GM21723 (cell line): ENCODE results near the gene GLDN.
A peak's percentile ranks its signal among the peaks of the same experiment; 100 is the strongest.

ENCODE experiments used
- ATAC-seq: cut with Tn5 transposase; IDR thresholded peaks from one replicate; pipeline ENCODE4 v1.9.1; 2021; ENCODE audit warnings: mild to moderate bottlenecking, moderate library complexity; ENCODE audit not compliant: unreplicated experiment

The GLDN gene

DNA sequence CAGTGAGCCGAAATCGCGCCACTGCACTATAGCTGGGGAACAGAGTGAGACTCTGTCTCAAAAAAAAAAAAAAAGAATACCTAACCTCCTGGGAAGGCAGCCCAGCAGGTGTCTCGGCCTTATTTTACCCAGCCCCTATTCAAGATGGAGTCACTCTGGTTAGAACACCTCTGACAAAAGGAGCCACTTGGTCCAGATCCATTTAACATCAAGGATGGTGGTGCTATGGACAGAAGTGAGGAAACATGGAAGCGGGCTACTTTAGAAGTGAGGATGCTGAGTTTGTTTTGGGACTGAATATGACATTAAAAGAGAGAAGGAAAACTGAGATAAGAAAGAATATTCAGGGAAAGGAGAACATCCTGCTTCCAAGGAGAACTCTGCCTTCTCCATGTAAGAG, 14.7 kb downstream of the GLDN start:
- ATAC-seq = no peak

DNA sequence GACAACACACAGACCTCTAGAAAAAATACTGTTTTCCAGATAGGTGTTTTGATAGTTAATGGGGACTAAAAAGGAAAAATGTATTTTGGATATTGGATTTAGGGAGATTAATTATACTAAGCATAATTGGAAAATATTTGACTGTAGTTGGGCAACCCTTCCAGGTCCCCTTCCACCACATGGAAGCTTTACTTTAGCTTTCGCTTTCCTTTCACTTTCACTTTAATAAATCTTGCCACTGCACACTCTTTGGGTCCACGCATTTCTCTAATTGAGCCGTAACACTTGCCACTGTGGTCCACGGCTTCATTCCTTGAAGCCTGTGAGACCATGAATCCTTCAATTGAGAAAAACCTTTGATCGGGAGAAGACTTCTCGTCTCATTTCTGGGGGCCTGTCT, 15.5 kb downstream of the GLDN start:
- ATAC-seq = no peak

DNA sequence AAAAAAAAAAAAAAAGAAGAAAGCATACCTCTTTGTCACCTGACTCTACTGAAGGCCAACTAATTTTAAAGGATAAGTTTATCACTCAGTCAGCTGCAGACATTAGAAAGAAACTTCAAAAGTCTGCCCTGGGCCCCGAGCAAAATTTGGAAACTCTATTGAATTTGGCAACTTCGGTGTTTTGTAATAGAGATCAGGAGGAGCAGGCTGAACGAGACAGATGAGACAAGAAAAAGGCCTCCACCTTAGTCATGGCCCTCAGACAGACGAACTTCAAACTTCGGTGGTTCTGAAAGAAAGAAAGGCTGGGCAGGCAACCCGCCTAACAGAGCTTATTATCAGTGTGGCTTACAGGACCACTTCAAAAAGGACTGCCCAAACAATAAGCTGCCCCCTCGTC, 18.5 kb downstream of the GLDN start:
- ATAC-seq = no peak

DNA sequence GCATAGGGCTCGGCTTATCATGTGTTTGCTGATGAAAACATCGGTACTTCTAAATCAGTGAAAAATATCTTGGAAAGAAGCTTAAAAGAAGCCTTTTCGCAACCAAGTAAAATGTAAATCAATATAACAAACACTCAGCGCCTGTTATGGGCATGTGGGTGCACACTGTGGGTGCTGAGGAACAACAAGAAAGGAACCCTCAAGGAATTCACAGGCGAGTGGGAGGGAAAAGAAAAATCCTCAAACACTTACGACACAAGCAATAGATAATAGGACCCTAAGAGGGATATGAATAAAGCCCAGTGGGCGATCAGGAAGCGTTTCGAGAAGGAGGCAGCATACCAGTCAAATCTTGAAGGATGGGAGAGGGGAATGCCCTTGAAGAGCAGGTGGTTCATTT, 21.9 kb downstream of the GLDN start:
- ATAC-seq = no peak

DNA sequence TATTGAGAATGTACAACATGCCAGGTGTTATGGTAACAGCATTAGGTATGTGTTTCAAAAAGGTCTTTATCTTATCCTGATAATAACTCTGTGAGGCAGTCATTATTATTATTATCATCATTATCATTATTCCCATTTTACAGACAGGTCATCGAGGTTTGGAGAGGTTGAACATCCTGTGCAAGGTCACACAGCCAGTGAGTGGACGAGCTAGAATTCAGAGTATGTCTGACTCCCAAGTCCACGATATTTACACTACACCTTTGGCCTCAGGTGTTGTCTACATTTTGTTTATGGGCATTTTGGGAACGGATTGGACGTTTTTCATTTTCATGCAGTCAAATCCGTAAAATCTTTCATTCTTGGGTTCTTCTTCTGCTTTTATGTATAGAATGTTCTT, 24.0 kb downstream of the GLDN start:
- ATAC-seq = no peak

DNA sequence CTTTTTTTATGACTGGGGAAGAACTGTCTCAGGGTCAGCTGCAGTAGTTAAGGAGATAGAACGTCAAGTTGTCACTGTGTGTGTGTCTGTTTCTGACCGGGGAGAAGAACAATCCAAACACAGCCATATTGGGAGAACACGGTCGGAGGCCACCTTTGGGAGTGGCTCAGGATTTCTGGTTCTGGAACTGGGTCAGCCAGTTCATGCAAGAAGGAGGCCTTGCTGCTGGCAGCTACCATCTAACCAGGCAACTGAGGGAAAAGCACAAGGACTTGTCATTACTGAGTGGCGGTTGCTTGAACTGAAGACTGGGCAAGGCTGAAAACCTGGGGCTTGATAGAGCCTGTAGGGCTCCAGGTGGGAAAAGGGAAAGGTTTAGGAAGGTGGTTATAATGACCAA, 24.6 kb downstream of the GLDN start:
- no peak for ATAC-seq

DNA sequence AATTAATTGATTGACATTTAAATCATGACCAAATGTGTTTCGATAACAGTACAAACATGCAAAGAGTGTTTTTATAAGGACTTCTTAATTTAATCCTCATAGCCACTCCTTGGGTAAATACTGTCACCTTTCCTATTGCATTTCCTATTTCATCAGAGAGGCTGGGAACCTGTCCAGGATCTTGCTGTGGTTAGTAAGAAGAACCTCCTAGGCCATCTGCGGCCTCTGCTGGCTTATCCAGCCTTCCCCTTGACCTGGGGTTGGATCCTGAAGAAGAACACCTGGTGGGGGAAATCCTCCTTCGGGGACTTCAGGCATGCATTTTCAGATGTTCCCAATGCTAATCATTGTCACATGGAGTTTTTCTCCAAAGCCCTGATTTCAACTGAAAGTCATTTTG, 25.5 kb downstream of the GLDN start:
- ATAC-seq = no peak

DNA sequence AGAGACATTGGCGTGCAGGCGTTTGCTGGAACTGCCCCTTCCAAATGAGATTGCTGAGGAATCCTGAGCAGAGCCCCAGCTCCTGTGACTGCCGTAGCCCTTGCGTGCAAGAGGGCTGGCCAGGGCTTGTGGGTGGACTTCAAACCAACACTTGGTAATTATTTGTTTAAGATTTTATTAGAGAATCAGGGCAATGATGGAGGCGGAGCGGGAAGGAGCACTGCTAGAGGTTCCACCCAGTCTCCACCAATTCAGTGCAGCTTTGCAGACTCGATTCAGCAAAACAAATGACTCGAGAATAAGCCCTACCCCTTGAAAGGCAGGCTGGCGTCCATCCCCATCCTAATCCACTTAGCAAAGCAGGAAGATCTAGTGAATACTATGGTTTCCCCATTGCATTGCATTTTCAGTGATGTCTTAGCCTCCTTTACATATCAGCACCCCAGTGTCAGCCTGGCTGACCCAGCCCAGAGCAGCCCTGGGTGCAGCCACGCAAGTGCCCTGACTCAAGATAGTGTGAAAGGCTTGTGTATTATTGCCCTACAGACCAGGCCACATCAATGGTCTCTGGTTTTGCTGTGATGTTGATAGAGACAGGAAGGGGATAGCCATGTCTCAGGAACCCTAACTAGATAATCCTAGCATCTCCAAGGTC, 26.0 kb downstream of the GLDN start:
- no peak for ATAC-seq

DNA sequence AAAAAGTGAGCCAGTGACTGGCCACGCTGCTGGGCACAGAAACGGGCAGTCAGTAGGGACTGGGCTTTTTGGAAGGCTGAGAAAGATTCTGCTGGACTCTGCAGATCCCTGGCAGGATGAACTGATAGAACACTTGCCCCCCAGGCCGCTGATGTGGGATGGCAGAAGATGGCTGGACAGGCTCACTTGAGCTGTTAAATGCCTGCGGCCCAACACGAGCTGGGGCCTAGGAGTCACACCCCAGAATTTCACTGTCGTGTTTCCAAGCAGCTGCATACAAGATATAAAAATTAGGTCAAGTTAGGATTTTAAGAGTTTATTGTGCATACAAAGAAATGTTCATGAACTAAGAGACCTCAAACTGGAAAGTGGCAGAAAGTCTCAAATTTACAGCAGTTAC, 26.9 kb downstream of the GLDN start:
- ATAC-seq = no peak

DNA sequence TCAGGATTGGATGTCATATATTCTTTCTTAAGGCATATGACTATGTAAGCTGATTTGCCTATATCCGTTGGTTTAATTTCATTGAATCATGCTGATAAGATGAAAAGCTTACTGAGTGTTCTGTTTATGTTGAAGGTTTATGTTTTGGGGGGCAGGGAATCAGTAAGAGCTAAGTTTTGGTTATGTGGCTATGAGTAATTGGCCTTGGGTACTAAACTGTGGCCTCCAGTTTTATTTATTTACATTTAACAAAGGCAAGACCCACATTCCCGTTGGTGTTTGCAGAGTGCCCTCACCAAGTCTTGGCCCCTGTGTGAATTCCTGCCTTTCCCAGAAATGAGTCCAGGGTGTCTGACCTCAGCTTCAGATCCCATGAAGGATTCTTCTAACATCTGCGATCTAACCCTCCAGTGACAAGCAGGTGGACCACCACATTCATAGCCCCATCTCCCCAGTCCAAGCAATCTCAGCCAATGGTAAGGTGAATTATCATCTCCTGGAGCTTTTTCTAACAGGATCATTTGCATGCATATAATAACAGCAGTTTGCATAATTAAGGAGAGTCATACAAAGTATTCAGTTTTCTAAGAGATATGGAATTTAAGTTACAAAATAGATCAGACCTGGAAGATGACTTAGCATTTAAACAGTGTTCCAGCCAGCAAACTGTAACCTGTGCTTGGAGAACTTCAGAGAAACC, 27.4 kb downstream of the GLDN start:
- no peak for ATAC-seq

DNA sequence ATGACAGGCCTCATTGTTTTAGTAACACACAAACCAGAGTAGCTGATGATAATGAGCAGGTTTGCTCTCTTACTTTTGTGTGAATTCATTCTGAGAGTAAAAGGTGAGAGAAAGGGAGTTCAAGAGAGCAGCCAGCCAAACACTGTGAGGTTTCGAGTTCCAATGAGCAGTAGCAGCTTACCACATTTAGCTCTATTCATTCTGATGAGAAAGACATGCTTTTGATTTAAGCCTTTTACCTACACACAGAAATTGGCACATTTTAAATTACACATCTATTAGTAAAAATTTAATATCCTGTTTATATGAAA, 28.0 kb downstream of the GLDN start:
- ATAC-seq = no peak

DNA sequence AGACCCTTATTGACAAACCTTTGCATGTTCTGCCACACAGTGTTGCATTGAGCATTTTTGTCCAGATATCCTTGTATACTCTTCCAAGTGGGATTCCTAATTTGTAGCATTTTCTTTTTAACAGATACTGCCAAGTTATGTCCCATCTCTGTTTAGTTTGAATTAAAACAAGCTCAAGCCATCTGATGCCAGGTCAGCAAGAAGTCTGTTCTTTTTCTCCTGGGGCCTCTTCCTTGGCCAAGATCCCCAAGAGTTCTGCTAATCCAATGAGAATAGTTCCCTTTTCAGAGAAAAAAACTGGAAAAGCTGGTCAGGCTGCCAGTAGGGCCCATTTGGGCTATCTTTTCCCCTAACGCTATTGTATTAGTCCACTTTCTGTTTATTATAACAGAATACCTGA, 29.8 kb downstream of the GLDN start:
- ATAC-seq = no peak

DNA sequence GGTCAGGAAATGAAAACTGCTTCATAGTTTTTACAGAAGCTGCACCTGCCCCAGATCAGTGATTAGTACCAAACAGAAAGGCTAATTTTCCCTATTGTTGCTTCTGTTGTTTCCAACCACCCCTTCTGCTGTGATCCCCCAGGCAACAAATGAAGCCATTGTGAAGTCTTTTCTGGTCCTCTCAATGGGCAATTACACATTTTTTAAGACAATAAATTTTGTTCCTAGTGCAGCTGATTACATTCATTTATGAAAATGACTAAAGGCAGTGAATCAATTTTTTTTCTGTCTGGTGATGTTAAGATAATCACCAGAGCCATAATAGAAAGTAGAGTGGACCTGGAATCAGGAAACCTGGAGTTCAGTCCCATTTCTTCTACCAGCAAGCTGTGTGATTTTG, 32.7 kb downstream of the GLDN start:
- ATAC-seq = no peak

DNA sequence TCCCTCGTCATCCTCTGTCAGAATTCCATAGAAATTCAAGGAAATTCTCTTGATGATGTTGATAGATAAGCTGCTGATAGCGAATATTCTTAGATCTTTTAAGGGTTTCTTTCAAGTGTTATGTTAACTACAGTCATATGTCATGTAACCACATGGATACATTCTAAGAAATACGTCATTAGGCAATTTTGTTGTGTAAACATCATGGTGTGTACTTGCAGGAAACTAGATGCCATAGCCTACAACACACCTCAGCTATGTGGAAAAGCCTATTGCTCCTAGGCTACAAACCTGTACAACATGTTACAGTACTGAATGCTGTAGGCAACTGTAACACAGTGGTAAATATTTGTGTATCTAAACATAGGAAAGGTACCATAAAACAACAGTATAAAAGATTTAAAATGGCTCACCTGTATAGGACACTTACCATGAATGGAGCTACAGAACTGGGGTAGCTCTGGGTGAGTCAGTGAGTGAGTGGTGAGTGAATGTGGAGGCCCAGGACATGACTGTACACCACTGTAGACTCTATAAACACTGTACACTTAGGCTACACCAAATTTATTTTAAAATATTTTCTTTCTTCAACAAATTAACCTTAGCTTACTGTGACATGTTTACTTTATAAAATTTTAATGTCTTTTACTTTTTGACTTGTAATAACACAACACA, 34.6 kb downstream of the GLDN start:
- ATAC-seq = no peak

DNA sequence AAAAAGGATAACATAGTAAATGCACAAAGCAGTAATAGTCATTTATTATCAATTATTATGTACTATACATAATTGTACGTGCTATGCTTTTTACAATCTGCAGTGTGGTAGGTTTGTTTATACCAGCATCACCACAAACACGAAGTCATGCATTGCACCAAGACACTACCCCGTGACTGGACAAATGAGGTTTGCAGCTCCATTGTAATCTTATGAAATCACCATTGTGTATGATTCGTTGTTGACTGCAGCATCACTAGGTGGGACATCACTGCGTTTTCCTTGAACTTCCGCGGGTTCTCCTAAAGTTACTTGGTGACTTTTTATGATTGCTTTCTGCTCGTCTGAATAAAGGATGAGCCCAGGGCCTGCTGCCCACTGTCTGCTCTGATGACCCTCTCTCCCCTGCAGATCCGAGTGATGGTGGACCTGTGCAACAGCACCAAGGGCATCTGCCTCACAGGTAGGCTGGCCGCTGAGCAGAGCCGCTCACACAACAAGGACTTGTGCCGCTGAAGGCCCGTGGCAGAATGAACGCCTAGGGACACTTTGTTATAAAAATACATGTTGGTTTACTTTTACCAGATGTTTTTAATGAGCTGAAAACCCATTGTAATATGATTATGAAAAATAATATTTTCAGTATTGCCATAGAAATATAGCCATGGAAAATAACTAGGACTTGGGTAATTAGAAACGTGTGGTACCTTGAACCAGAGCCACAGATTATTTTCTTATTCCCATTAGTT, 35.8 kb downstream of the GLDN start:
- ATAC-seq = no peak

DNA sequence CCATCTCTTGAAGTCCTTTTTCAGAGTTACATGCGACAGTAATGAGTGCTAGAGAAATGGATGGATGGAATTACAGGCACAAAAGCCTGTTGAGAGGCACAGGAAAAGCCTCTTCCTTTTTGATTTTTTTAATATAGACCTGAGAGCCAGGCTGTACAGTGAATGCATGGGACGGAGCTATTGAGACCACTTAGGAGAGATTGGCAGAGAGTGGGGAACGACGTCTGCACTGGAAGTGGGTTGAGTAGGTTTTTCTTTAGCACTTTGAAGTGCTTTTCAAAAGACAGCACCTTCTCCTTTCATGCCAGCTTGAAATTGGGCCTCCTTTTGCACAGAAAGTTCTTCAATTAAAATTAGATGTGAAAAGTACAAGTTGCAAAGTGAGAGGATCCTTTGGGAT, 37.0 kb downstream of the GLDN start:
- no peak for ATAC-seq

DNA sequence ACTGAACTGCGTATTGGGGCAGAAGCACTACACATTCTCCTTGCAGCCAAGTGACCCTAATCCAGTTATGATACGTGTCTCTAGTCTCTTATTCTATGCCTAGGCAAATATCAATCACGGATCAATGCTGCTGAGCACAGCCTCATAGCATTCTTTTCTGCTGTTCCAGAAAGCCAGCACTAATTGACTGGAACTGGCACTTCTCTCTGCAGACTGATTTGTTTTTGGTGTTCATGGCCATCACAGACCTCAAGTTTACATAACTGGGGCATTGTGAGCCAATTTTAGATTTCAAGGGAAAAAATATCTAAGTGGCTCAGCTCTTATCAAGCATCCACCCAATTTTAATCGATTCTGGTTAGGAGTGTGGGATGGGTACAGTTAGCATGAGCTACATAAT, 37.9 kb downstream of the GLDN start:
- no peak for ATAC-seq

DNA sequence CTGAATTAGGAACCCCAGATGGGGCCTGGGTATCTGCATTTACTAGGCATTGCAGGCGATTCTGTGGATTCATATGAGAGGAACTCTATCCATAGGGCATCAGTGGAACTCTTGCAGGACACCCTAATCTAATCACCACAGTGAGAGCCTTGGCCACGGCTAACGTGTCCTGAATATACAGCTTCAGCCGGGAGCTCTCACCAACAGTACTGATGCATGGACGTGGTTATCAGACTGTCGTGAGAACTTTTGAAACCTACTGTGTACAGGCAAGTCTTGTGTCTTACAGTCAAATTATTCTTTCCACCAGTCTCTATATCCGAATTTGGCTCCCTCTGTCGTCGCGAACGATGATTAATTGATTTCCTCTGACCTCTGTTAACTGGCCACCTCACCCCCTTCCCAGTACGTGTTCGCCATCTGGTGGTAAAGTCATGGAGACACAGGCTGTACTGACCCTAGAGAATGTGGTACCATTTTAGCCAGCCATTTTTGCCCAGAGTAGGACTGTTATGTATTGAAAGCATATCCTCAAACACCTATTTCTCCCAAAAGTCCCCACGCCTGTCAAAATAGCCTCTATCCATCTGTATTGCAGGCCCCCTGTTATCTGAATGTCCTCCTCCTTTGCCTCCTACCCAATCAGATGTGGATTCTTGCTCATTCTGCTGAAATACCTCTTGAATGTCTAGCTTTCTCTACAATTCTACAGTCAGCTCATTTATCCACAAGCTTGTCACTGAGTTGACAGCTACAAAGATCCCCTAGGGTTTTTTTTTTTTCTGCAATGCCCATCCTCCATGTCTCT, 39.7 kb downstream of the GLDN start:
- ATAC-seq = peak; percentile 84

DNA sequence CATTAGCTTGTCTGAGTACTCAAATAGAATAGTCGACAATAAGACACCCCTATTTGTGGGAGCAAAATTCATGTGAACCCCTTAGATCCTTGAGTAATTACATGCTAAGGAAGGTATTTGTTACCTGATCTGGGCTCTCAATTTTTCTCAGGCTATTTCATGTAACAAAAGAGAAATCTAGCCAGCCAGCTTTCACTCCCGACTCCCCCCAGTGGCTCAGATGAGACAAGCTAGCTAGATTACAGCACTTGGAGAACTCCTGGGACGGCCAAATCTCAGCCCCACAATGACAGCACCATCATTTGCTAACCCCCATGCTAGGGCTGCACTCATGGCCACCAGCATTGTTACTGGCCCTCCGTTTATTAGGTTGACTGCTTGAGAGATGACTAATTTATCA, 41.3 kb downstream of the GLDN start:
- no peak for ATAC-seq

DNA sequence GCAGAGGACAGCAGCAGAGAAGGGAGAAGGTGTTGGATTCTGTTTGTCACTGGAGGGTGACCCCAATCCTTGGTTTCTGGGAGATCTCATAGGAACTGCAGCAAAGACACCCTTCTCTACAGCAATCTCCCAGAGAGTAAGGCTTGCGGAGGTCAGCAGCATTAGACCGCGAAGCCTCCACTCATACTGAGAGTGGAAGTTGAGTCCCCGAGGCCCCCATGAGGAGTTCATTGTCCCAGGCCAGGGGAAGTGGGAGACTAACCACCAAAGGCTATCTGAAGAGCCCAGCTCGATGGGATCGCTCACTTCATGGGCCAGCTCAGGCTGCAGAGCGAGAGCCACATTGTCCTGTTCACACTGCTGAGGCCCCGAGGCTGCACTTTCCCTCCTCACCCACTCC, 44.6 kb downstream of the GLDN start:
- ATAC-seq = no peak

DNA sequence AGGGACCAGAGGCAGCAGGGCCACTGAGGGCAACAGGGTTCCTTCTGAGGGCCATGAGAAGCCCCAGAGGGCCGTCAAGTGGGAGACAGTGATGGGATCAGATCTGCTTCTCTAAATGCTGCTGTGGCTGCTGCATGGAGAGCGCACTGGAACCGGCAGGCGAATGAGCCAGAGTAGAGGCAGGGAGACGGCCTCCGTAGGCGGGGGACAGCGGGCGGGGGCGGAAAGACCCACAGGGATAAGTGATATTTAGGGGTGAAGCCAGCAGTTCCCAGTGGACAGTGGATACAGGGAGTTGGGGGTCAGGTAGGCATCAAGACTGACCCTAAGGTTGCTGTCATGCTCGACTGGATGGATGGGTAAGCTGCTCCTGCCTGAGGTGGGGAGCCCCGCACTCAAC, 45.0 kb downstream of the GLDN start:
- no peak for ATAC-seq
